RPMI7951 (cell line): ENCODE measurements around the gene PLEKHA6. TPM values are rescaled to one million over a fixed set of nuclear protein-coding genes. Genes with fewer than 3 reads are reported as not detected.
"Not testable (repeated sequence)": the region's sequence is repeated elsewhere in the genome, so short reads cannot be mapped to it uniquely, and the experiment has no call there.

Experiments
- DNase-seq: peaks from one replicate; pipeline ENCODE4 v3.0.0-alpha.2; 2012; ENCODE audit warnings: low read depth
- total RNA-seq: library from RNA; depleted of rRNA; stranded (reverse); fragments of >200 nt; shearing (Covaris generic); gene quantifications from 2 replicates; pipeline ENCODE4 v1.2.3, GENCODE V29; 2014

PLEKHA6 gene
- total RNA-seq, 1 experiment from 2014 or later = 0.72 TPM

DNA sequence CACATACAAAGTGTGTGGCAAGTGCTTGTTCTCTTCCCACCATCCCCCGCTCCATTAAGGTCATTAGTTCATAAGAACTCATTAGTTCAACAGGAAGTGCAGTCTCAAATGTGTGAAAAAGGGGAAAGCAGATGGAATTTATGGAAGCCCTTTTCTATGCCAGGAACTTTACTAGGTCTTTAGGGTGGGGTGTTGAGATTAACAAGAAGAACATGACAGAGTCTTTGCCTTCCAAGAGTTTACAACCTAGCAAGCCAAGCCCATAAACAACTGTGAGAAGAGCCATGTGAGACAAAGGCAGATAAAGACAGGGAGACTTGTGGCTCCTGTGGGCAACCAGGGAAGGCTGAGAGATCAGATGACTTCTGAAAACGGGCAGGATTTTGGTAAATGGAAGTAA lies 21.4 kb downstream of the PLEKHA6 start:
- DNase-seq = no peak

DNA sequence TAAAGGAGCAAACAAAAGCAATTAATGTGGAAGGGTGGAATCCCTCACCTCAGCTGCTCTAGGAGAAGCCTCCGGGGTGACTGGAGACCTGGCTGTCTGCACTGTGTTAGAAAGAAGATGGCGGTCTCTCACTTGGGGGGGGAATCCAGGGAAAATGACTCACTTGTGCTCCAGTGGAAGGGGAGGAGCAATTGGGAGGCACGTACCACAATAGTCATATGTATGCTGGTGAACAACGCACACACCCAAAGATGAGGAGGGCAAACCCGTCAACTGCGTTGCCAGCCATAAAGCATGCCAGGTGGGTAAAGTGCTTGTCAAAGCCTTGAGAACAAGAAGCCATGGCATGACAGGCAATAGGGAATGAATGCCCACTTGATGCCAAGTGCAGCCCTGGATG lies 22.1 kb downstream of the PLEKHA6 start:
- DNase-seq = no peak

DNA sequence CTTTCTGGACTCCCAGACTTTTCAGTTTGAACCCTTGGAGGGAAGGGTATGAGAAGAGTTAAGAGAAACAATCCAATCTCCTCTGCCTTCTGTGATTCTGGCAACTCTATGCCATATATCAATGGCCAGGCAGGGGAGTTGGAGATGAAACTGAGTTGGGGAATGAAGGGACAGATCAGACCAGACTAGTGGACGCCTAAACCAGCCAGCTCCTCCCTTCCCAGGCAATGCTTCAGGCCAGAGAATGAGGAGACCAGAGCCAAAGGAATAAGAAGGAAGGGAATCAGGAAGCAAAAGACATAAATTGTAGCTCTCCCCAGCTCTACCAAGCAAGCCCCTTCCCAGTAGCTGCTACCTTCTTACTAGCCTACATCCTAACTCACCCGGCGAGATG lies 22.7 kb downstream of the PLEKHA6 start:
- DNase-seq = no peak

DNA sequence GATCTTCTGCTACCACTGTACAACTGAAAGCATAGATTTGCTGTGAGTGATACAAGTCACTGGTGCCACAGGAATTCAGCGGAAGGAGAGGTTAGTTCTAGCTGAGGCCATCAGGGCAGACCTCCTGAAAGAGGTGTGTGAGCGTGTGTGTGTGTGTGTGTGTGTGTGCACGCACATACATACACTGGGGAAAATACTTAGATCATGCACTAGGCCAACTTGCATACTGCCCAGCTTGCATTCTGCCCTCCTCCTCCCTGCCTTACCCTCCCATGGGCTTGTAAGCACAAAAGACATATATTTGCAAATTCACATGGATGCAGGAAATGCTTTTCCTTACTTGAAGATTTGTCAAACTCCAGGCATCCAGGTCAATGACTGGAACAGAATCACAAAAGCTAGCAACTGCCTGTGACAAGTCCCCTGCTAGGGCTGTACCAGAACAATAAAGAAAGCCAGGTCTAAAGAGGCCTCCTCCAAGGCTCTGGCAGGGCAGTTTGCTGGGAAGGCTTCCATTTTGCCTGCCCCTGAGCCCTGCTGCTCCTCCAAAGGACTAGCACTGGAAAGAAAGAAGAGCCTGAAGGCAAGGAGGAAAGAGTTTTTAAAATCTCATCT lies 23.2 kb downstream of the PLEKHA6 start:
- no peak for DNase-seq

DNA sequence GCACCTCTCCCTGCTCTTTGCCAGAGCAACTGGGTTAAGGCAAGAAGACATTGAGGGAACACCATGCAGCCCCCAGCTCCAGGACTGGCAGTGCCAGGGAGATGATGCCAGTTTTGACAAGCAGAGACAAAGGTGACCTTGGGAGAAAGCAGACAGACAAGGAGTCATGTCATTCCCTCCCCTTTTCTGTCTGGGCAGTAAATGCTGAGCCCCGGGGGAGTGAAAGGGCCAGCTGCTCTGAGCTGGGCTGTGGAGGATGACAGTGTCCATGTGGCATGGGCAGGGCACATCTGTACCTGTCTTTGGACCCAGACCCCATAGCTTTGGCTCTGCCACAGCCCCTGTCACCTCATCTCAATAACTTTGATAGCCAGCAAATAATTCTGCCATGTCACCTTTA lies 24.2 kb downstream of the PLEKHA6 start:
- no peak for DNase-seq

- no peak for DNase-seq
These were observed 24.6 kb downstream of the PLEKHA6 start for GRCh38 chr1:204335085-204335484.

- no peak for DNase-seq
These were observed 25.3 kb downstream of the PLEKHA6 start for GRCh38 chr1:204334455-204334854.

DNA sequence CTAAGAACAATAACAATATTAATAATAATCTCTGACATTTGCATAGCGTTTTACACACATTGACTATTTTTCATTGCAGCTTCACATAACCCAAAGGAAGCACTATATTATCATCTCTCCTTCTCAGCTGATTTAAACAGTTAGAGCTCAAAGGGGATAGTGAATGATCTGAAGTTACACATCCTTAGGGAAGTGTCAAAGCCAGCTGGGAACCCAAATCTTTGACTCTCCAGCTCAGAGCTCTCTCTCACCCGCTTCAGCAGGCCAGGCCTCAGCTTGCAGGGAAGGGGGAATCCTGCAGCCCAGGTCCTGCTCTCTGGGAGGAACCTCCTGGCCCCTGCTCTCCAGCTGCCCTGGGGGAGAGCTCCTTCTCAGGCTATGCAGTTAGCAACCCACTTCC lies 26.3 kb downstream of the PLEKHA6 start:
- DNase-seq = no peak

DNA sequence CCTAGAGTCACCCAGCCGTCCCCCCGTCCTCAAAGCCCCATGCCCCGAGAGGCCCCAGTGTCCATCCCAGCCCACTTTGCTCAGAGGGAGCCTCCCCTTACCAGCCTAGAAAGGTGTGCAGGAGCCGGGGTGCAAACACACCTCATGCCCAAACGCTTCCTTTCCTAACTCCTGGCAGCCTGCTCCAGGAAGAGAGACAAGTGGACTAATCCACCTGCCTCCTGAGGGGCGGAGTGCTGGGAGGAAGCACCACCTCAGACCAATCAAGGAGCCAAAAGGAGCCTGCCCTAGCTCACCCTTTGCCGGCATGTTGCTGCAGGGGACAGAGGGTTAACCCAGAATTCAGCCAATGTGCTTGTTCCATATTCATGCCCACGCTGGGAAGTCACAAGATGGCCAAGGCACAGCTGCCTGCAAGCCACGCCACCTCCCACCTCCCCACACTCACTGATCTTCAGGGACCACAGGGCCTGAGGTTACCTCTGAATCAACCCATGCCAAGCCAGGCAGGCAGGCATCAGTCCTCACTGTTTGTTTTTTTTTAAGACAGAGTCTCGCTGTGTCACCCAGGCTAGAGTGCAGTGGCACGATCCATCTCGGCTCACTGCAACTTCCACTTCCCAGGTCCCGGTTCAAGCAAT lies 27.8 kb downstream of the PLEKHA6 start:
- DNase-seq = no peak

GRCh38 chr1:204331275-204331674 lies 28.5 kb downstream of the PLEKHA6 start:
- DNase-seq = no peak

- not testable (repeated sequence) for DNase-seq
These were observed 31.9 kb downstream of the PLEKHA6 start for GRCh38 chr1:204327870-204328269.

DNA sequence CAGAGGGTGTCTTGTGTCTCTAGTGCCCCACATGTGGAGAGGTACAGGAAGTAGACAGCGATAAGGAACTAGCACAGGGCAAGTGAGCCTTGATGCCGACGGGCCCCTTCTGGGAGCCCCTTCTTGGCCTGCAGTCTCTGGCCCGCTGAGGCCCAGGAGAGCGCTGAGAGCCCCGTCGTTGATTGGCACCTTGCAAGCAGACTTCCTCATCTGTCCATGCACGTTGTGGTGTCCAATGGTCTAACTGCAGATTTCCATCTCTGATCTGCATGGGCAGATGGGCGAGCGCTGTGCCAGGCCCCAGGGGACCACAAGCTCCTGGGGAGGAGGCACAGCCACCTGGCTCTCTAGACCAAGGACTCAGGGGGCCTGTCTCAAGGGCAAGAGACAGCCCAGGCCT lies 32.4 kb downstream of the PLEKHA6 start:
- DNase-seq = no peak

DNA sequence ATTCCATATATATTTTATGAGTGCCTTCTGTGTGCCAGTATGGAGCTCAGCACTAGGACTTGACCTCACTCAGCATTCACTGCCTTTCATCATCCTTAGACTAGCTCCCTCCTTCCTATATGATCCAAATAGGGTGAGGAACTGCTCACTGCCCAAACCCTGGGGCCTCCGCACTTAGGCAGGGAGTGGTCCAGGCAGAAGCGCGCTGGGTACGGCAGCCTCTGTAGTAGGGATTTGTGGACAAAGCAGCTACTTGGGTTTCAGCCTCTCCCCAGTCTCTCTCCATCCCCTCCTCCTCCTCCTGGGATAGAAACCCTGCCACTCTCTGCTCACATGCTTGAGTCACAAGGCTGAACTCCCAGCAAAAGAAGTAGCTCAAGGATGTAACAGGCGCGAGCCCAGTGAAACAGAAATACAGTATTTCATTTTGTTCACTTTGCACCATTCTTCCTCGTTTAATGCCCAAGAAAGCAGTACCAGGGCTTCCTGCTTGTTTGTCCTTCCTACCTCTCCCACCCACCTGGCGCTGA lies 32.9 kb downstream of the PLEKHA6 start:
- no peak for DNase-seq

DNA sequence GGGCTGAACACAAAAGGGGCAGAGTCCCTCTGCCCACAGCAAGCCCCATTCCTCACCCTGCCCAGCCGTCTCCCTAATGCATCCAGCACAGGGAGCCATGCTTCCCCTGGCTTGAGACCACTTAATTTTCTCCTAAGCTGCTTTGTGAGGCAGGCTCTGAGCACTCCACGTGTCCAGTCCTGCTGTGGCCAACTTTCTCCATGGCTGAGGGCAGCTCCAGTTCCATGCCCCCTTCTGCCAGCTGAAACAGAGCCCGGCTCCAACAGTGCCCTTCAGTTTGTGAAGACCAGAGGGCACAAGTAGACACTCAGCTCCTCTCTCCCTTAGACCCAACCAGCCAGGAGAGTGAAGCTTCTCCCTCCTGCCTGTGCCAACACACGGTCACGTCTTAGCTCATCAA lies 33.8 kb downstream of the PLEKHA6 start:
- DNase-seq = no peak

DNA sequence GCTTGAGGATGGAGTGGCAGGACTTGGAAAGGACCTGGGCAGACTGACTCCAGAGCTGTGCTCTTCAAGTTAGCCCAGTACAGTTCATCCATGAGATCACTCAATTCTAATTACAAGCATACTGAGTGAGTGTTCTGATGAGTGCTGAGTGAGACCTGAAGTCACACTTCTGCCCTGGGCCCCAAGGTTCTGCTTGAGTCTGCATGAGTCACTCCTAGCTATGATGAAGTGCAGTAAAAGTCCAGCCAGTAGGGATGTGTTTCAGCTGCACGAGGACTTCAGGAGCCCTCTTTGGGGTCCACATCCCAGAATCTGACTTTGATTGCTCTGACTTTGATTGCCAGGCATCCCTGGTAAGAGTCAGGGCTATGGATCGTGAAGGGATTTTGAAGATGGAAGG lies 35.8 kb downstream of the PLEKHA6 start:
- DNase-seq = peak; percentile 71

GRCh38 chr1:204322339-204322868 lies 37.3 kb downstream of the PLEKHA6 start:
- DNase-seq = no peak

DNA sequence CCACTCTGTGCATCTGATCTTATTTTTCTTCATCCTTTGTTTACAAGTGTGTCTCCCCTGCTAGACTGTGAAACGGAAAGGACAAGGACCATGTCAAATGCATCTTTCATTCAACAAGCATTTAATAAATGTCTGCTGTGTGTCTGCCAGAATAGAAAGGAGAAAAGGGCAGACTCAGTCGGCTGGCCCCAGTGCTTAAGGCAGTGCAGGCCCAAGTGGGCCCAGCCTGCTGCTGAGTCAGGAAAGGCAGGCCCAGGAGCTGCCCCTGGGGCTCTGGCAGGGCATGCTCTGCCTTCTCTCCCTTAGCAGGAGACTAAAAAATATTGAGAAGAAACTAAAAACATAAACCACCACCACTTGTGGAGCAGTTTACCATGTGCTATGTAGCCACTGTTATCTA lies 38.1 kb downstream of the PLEKHA6 start:
- peak; percentile 60 for DNase-seq

- DNase-seq = no peak
These were observed 38.7 kb downstream of the PLEKHA6 start for GRCh38 chr1:204321051-204321450.

GRCh38 chr1:204320382-204320804 lies 39.3 kb downstream of the PLEKHA6 start:
- DNase-seq = peak; percentile 93

DNA sequence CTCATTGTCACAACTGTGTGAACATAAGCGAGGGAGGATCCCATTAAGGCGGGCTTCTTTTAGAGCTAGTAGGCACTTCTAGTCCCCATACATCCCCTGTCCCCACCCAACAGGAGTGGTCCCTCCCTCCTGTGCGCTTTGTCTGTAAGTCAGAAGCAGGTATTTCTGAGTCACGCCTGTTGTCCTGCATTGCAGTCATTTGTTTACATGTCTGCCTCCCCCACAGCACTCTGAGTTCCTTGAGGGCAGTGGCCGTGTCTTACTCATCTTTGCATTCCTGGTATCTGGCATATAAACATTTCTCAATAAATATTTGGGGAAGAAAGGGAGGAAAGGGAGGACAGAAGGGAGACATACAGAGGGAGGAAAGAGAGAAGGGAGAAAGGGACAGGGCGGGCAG lies 40.3 kb downstream of the PLEKHA6 start:
- peak; percentile 89 for DNase-seq

- no peak for DNase-seq
These were observed 40.7 kb downstream of the PLEKHA6 start for GRCh38 chr1:204319027-204319426.

DNA sequence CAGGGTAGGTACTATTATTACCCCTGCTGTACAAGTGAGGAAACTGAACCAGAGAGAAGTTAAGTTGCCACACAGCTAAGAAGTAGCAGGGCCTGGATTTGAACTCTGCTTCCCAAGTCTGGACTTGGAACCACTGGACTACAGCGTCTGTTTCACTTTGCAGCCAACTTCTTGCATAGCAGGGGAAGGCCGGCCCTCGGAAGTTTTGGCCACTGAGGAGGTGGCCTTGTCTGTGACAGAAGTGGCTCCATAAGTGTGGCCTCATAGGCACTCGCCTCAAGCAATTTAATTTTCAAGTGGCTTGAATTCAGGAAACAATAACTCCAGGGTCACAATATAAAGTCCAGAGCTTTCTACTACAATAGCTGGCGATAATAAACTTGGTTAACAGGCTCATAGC lies 41.4 kb downstream of the PLEKHA6 start:
- DNase-seq = no peak

GRCh38 chr1:204317170-204317569 lies 42.6 kb downstream of the PLEKHA6 start:
- DNase-seq = no peak
